H9 (cell line): ENCODE results near the gene ZNF557. TPM values are rescaled to one million over a fixed set of nuclear protein-coding genes. Genes with fewer than 3 reads are reported as not detected.
A peak's percentile ranks its signal among the peaks of the same experiment; 100 is the strongest.

Experiments used
- DNase-seq: peaks from one replicate; pipeline ENCODE4 v3.0.0-alpha.2; 2017
- H2AFZ ChIP-seq: one replicate; pipeline ENCODE4 v1.6.1; 2013; ENCODE audit warnings: mild to moderate bottlenecking, low read length, control low read depth, moderate library complexity
- H2AK5ac ChIP-seq: 2 replicates; pipeline ENCODE4 v1.6.1; 2013; ENCODE audit warnings: low read length, control low read depth, mixed read lengths; ENCODE audit not compliant: insufficient read length
- H2BK120ac ChIP-seq: one replicate; pipeline ENCODE4 v1.6.1; 2013; ENCODE audit warnings: low read depth, mild to moderate bottlenecking, low read length, control low read depth, inconsistent platforms; ENCODE audit not compliant: poor library complexity, severe bottlenecking
- H2BK12ac ChIP-seq: 2 replicates; pipeline ENCODE4 v1.6.1; 2013; ENCODE audit warnings: low read length, control low read depth, mixed read lengths, low read depth; ENCODE audit not compliant: insufficient read length
- H2BK15ac ChIP-seq: 2 replicates; pipeline ENCODE4 v1.6.1; 2013; ENCODE audit warnings: low read depth, low read length, control low read depth
- H2BK20ac ChIP-seq: one replicate; pipeline ENCODE4 v1.6.1; 2013; ENCODE audit warnings: low read depth, mild to moderate bottlenecking, low read length, control low read depth, inconsistent platforms; ENCODE audit not compliant: poor library complexity, severe bottlenecking
- H2BK5ac ChIP-seq: 2 replicates; pipeline ENCODE4 v1.6.1; 2013; ENCODE audit warnings: low read length, control low read depth, mixed read lengths; ENCODE audit not compliant: insufficient read length
- H3K14ac ChIP-seq: 2 replicates; pipeline ENCODE4 v1.6.1; 2013; ENCODE audit warnings: low read length, control low read depth; ENCODE audit not compliant: insufficient read depth
- H3K18ac ChIP-seq: 2 replicates; pipeline ENCODE4 v1.6.1; 2013; ENCODE audit warnings: low read depth, mild to moderate bottlenecking, mixed read lengths, low read length, control low read depth; ENCODE audit not compliant: insufficient read length
- H3K23ac ChIP-seq: 2 replicates; pipeline ENCODE4 v1.6.1; 2013; ENCODE audit warnings: low read length, control low read depth, mixed read lengths, low read depth; ENCODE audit not compliant: insufficient read length
- H3K23me2 ChIP-seq: 2 replicates; pipeline ENCODE4 v1.6.1; 2013; ENCODE audit warnings: low read depth, mild to moderate bottlenecking, mixed read lengths, low read length, control low read depth; ENCODE audit not compliant: insufficient read length, poor library complexity, severe bottlenecking
- H3K27ac ChIP-seq: 2 replicates; pipeline ENCODE4 v1.5.1; 2013; ENCODE audit warnings: low read length, control low read depth, mixed read lengths, low read depth; ENCODE audit not compliant: insufficient read length
- H3K27me3 ChIP-seq: 2 replicates; pipeline ENCODE4 v1.6.1; 2013; ENCODE audit warnings: low read length, control low read depth, inconsistent platforms; ENCODE audit not compliant: insufficient read depth
- H3K4ac ChIP-seq: 2 replicates; pipeline ENCODE4 v1.6.1; 2013; ENCODE audit warnings: low read depth, mild to moderate bottlenecking, control low read depth, inconsistent platforms, low read length, moderate library complexity
- H3K4me1 ChIP-seq: 2 replicates; pipeline ENCODE4 v1.6.1; 2013; ENCODE audit warnings: low read length, control low read depth, inconsistent platforms; ENCODE audit not compliant: insufficient read depth
- H3K4me2 ChIP-seq: 2 replicates; pipeline ENCODE4 v1.6.1; 2013; ENCODE audit warnings: low read length, control low read depth, mixed read lengths; ENCODE audit not compliant: insufficient read length, insufficient read depth
- H3K56ac ChIP-seq: 2 replicates; pipeline ENCODE4 v1.6.1; 2013; ENCODE audit warnings: low read depth, mild to moderate bottlenecking, mixed read lengths, low read length, control low read depth; ENCODE audit not compliant: insufficient read length
- H3K79me1 ChIP-seq: 2 replicates; pipeline ENCODE4 v1.6.1; 2013; ENCODE audit warnings: low read depth, mild to moderate bottlenecking, moderate library complexity, low read length, control low read depth, inconsistent platforms; ENCODE audit not compliant: insufficient read depth, poor library complexity, severe bottlenecking
- H3K79me2 ChIP-seq: 2 replicates; pipeline ENCODE4 v1.6.1; 2013; ENCODE audit warnings: low read length, control low read depth, inconsistent platforms; ENCODE audit not compliant: insufficient read depth
- H3K9ac ChIP-seq: 2 replicates; pipeline ENCODE4 v1.6.1; 2013; ENCODE audit warnings: low read length, control low read depth, mixed read lengths; ENCODE audit not compliant: insufficient read length; ENCODE audit errors: extremely low read depth
- H3K9me3 ChIP-seq: one replicate; pipeline ENCODE4 v1.6.1; 2013; ENCODE audit warnings: low read depth, low read length, inconsistent platforms; ENCODE audit not compliant: control insufficient read depth
- H3T11ph ChIP-seq: one replicate; pipeline ENCODE4 v1.6.1; 2013; ENCODE audit warnings: mild to moderate bottlenecking, low read length, control low read depth, inconsistent platforms
- H4K20me1 ChIP-seq: one replicate; pipeline ENCODE4 v1.6.1; 2013; ENCODE audit not compliant: control insufficient read depth, insufficient read length, insufficient read depth
- H4K5ac ChIP-seq: 2 replicates; pipeline ENCODE4 v1.6.1; 2013; ENCODE audit warnings: low read depth, mild to moderate bottlenecking, mixed read lengths, low read length, control low read depth; ENCODE audit not compliant: insufficient read length
- H4K8ac ChIP-seq: replicated peaks from 2 replicates; pipeline ENCODE4 v1.6.1; 2013; ENCODE audit warnings: low read length, control low read depth, mixed read lengths, low read depth; ENCODE audit not compliant: insufficient read length
- H4K91ac ChIP-seq: 2 replicates; pipeline ENCODE4 v1.6.1; 2013; ENCODE audit warnings: low read depth, mild to moderate bottlenecking, moderate library complexity, mixed read lengths, low read length, control low read depth; ENCODE audit not compliant: insufficient read length
- H3K27ac Mint-ChIP-seq, 3 experiments: 2 replicates in 2 of 3; 3 replicates in 1 of 3; pipeline ENCODE4 v1.8.0; 2020 to 2021; ENCODE audit warnings: mixed read lengths in 3 of 3, mild to moderate bottlenecking in 1 of 3, moderate library complexity in 1 of 3
- H3K27me3 Mint-ChIP-seq: 2 replicates; pipeline ENCODE4 v1.8.0; 2021; ENCODE audit warnings: low read depth, mild to moderate bottlenecking, moderate library complexity, mixed read lengths
- H3K36me3 Mint-ChIP-seq, 3 experiments: 2 replicates in 2 of 3; 3 replicates in 1 of 3; pipeline ENCODE4 v1.8.0; 2020 to 2021; ENCODE audit warnings: low read depth in 3 of 3, mixed read lengths in 3 of 3; ENCODE audit not compliant: insufficient read depth in 1 of 3
- H3K4me1 Mint-ChIP-seq, 2 experiments: 2 replicates each; pipeline ENCODE4 v1.8.0; 2020; ENCODE audit warnings: mixed read lengths in 2 of 2
- H3K4me3 Mint-ChIP-seq, 2 experiments: 2 replicates in 1 of 2; 3 replicates in 1 of 2; pipeline ENCODE4 v1.8.0; 2020 to 2021; ENCODE audit warnings: mild to moderate bottlenecking in 2 of 2, mixed read lengths in 2 of 2, moderate library complexity in 1 of 2
- H3K9me3 Mint-ChIP-seq, 2 experiments: 2 replicates in 1 of 2; 3 replicates in 1 of 2; pipeline ENCODE4 v1.8.0; 2020; ENCODE audit warnings: mild to moderate bottlenecking in 2 of 2, mixed read lengths in 2 of 2, moderate library complexity in 1 of 2
- CTCF ChIP-seq: fragments of 200-600 bp; sonication (generic); conservative IDR thresholded peaks from 3 replicates; pipeline ENCODE4 v1.8.0; 2021; ENCODE audit warnings: antibody characterized with exemption, mild to moderate bottlenecking
- WGBS: extraction: QIAGEN DNeasy Blood & Tissue Kit; methylation state at CpG from one replicate; pipeline ENCODE4 v1.1.7; 2013; ENCODE audit warnings: missing lambda C conversion rate, low lambda C conversion rate, mixed read lengths; ENCODE audit not compliant: insufficient read length; ENCODE audit errors: extremely low coverage; 5-methylcytosine and 5-hydroxymethylcytosine counted together
- total RNA-seq: library from RNA; stranded (reverse); gene quantifications from 2 replicates; pipeline ENCODE4 v1.2.1, GENCODE V29; 2021

Gene ZNF557
- total RNA-seq, 1 experiment from 2014 or later: 12.2 TPM

- H3K23me2 ChIP-seq: no peaks in the 10 kb centered on the region
- no peak overlapping the region for H2AK5ac ChIP-seq
- H3K27ac ChIP-seq: no peak overlapping the region
- H3K9ac ChIP-seq: no peak overlapping the region
- H3T11ph ChIP-seq: no peak overlapping the region
- H4K91ac ChIP-seq: no peak overlapping the region
- H4K5ac ChIP-seq: peak overlapping the region; percentile 50
- no peak overlapping the region for H2BK20ac ChIP-seq
- H3K4me1 ChIP-seq: no peaks in the 10 kb centered on the region
- Mint-ChIP-seq H3K9me3 (peaks cover 0 to 5% of the 10 kb centered on the region in 2 experiments; a peak in 2 of 5 replicates), H3K4me1 (no peaks in the 10 kb centered on the region), H3K4me3 (no peak overlapping the region; a peak in 1 of 5 replicates), H3K36me3 (peaks cover 38 to 62% (median 59%) of the 10 kb centered on the region in 3 experiments), H3K27ac (no peak overlapping the region; a peak in 1 of 7 replicates), H3K27me3 (no peaks in the 10 kb centered on the region)
- peak overlapping the region; percentile 91 for H4K8ac ChIP-seq
- H3K14ac ChIP-seq: no peak overlapping the region; the same call in 1 of the 2 replicates
- H2BK5ac ChIP-seq: no peak overlapping the region
- H3K56ac ChIP-seq: no peak overlapping the region
- no peak overlapping the region for H2BK120ac ChIP-seq
- no peaks in the 10 kb centered on the region for H4K20me1 ChIP-seq
- no peaks in the 10 kb centered on the region for H3K27me3 ChIP-seq
- no peak overlapping the region for H2AFZ ChIP-seq
- DNase-seq: no peak
- no peak overlapping the region for H2BK15ac ChIP-seq
- no peaks in the 10 kb centered on the region for H3K79me2 ChIP-seq
- H3K23ac ChIP-seq: no peak overlapping the region
- no peak overlapping the region for H3K4ac ChIP-seq
- no peak overlapping the region for H2BK12ac ChIP-seq
- H3K18ac ChIP-seq: peak overlapping the region; percentile 54
- no peaks in the 10 kb centered on the region for H3K79me1 ChIP-seq
- no peak overlapping the region for H3K4me2 ChIP-seq
- no CpG with 5 or more reads among the region's 14 CpGs for WGBS
- H3K9me3 ChIP-seq: no peaks in the 10 kb centered on the region
- no peak for TF ChIP-seq CTCF
These were observed 50.1 kb downstream of the ZNF557 start for GRCh38 chr19:7119582-7119981.
